Testis (tissue), 2 donors: ENCODE results near the gene SIK2.

Source experiments
- POLR2A ChIP-seq: fragments of 450-650 bp; IDR thresholded peaks from one replicate; pipeline ENCODE4 v1.6.1; 2017; ENCODE audit warnings: antibody characterized with exemption, mild to moderate bottlenecking, moderate library complexity
- TF ChIP-seq, protein P1 (sequence below), 3 experiments: fragments of 450-650 bp in 2 of 3; fragments of 200-600 bp in 1 of 3; sonication (generic) in 1 of 3; IDR thresholded peaks; one replicate each; pipeline ENCODE4 v1.5.1; 2016 to 2019; ENCODE audit warnings: antibody characterized with exemption in 3 of 3, mild to moderate bottlenecking in 2 of 3, moderate library complexity in 1 of 3

DNA sequence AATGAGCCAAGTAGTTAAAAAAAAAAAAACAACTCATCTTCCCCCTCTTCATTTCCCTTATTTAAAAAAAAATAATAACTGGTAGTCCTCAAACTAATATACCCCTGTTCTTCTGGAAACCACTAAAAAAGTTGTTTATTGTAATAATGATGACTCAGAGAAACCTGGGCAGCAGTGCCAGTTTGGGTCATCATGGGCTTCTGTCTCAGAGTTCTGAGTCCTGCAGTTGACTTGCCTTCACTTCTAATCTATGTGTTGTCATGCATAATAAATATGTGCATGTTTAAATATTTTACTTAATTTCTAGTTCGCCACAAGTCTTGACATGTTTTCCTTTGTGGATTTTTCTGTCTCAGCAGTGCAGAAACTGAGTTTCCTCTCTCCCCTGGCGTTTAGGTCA, 117.1 kb downstream of the SIK2 start:
- TF ChIP-seq, protein P1, sequence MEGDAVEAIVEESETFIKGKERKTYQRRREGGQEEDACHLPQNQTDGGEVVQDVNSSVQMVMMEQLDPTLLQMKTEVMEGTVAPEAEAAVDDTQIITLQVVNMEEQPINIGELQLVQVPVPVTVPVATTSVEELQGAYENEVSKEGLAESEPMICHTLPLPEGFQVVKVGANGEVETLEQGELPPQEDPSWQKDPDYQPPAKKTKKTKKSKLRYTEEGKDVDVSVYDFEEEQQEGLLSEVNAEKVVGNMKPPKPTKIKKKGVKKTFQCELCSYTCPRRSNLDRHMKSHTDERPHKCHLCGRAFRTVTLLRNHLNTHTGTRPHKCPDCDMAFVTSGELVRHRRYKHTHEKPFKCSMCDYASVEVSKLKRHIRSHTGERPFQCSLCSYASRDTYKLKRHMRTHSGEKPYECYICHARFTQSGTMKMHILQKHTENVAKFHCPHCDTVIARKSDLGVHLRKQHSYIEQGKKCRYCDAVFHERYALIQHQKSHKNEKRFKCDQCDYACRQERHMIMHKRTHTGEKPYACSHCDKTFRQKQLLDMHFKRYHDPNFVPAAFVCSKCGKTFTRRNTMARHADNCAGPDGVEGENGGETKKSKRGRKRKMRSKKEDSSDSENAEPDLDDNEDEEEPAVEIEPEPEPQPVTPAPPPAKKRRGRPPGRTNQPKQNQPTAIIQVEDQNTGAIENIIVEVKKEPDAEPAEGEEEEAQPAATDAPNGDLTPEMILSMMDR (IDR thresholded peaks at IDR 0.05), result no peak
- TF ChIP-seq POLR2A, result no peak
